GM23338 (cell line): ENCODE results near the gene ACSS3. TPM values are rescaled to one million over a fixed set of nuclear protein-coding genes. Genes with fewer than 3 reads are reported as not detected.

Experiments used
- ATAC-seq: fragments of 200-7000 bp; cut with Tn5 transposase; 3 replicates; pipeline ENCODE4 v1.9.1; 2020
- DNase-seq: peaks from one replicate; pipeline ENCODE4 v3.0.0-alpha.2; 2015; ENCODE audit warnings: low spot score
- H2AFZ ChIP-seq: fragments of 200-600 bp; sonication (generic); 2 replicates; pipeline ENCODE4 v1.8.0; 2016; ENCODE audit warnings: antibody characterized with exemption, mild to moderate bottlenecking, moderate library complexity
- H3F3A ChIP-seq: fragments of 200-600 bp; sonication (generic); replicated peaks from 2 replicates; pipeline ENCODE4 v1.8.0; 2017; ENCODE audit warnings: antibody characterized with exemption, mixed run types, low read depth
- H3K27ac ChIP-seq: fragments of 200-600 bp; sonication (generic); 2 replicates; pipeline ENCODE4 v1.6.1; 2016; ENCODE audit warnings: low read depth
- H3K27me3 ChIP-seq: fragments of 200-600 bp; sonication (generic); 2 replicates; pipeline ENCODE4 v1.8.0; 2016; ENCODE audit warnings: mild to moderate bottlenecking, mixed run types, moderate library complexity; ENCODE audit not compliant: insufficient read depth
- H3K36me3 ChIP-seq: fragments of 200-600 bp; sonication (generic); 2 replicates; pipeline ENCODE4 v1.8.0; 2016; ENCODE audit warnings: mild to moderate bottlenecking; ENCODE audit not compliant: insufficient read depth
- H3K4me1 ChIP-seq: fragments of 200-600 bp; sonication (generic); 2 replicates; pipeline ENCODE4 v1.8.0; 2016; ENCODE audit warnings: mild to moderate bottlenecking, moderate library complexity; ENCODE audit not compliant: insufficient read depth
- H3K4me2 ChIP-seq: fragments of 200-600 bp; sonication (generic); 2 replicates; pipeline ENCODE4 v1.7.1; 2017; ENCODE audit warnings: mixed run types
- H3K4me3 ChIP-seq: fragments of 200-600 bp; sonication (generic); 2 replicates; pipeline ENCODE4 v1.6.1; 2016; ENCODE audit warnings: mixed run types
- H3K79me2 ChIP-seq: fragments of 200-600 bp; sonication (generic); replicated peaks from 2 replicates; pipeline ENCODE4 v1.8.0; 2017; ENCODE audit warnings: mild to moderate bottlenecking; ENCODE audit not compliant: insufficient read depth
- H3K9me2 ChIP-seq: fragments of 200-600 bp; sonication (generic); 2 replicates; pipeline ENCODE4 v1.8.0; 2017; ENCODE audit not compliant: insufficient read depth
- H4K20me1 ChIP-seq: fragments of 200-600 bp; sonication (generic); replicated peaks from 2 replicates; pipeline ENCODE4 v1.8.0; 2017; ENCODE audit warnings: mild to moderate bottlenecking; ENCODE audit not compliant: insufficient read depth
- H3K27ac Mint-ChIP-seq: 2 replicates; pipeline ENCODE4 v1.8.0; 2020; ENCODE audit warnings: inconsistent platforms, mild to moderate bottlenecking, moderate library complexity, mixed read lengths
- H3K27me3 Mint-ChIP-seq: 3 replicates; pipeline ENCODE4 v1.8.0; 2022; ENCODE audit warnings: low read depth, mild to moderate bottlenecking, moderate library complexity, mixed read lengths, inconsistent platforms; ENCODE audit not compliant: insufficient read depth, poor library complexity
- H3K36me3 Mint-ChIP-seq: 3 replicates; pipeline ENCODE4 v1.8.0; 2021; ENCODE audit warnings: low read depth, mild to moderate bottlenecking, inconsistent platforms, moderate library complexity, mixed read lengths
- H3K4me1 Mint-ChIP-seq: 3 replicates; pipeline ENCODE4 v1.8.0; 2020; ENCODE audit warnings: mild to moderate bottlenecking, inconsistent platforms, mixed read lengths
- H3K4me3 Mint-ChIP-seq: 3 replicates; pipeline ENCODE4 v1.8.0; 2021; ENCODE audit warnings: moderate library complexity, mild to moderate bottlenecking, inconsistent platforms, mixed read lengths
- H3K9me3 Mint-ChIP-seq: 3 replicates; pipeline ENCODE4 v1.8.0; 2020; ENCODE audit warnings: moderate library complexity, mild to moderate bottlenecking, inconsistent platforms, mixed read lengths
- CREB1 ChIP-seq: fragments of 250-450 bp; sonication (Bioruptor Pico); IDR thresholded peaks from 2 replicates; pipeline ENCODE4 v1.5.0; 2020; ENCODE audit warnings: low read depth, mild to moderate bottlenecking, moderate library complexity
- ETS1 ChIP-seq: IDR thresholded peaks from 2 replicates; pipeline ENCODE4 v1.6.1; 2016; ENCODE audit warnings: antibody characterized with exemption
- NANOG ChIP-seq: IDR thresholded peaks from 2 replicates; pipeline ENCODE4 v1.6.1; 2016; ENCODE audit warnings: antibody characterized with exemption, borderline replicate concordance
- REST ChIP-seq: IDR thresholded peaks from one replicate; pipeline ENCODE4 v1.6.1; 2018; ENCODE audit warnings: antibody characterized with exemption; ENCODE audit not compliant: unreplicated experiment
- ZNF331 ChIP-seq: fragments of 250-450 bp; sonication (Bioruptor Pico); IDR thresholded peaks from 2 replicates; pipeline ENCODE4 v1.5.0; 2020; ENCODE audit warnings: low read depth, mild to moderate bottlenecking, moderate library complexity
- polyA plus RNA-seq: library from polyadenylated mRNA; unstranded; fragments of >200 nt; fragmentation: Nextera tagmentation; extraction: Ambion mirVana; gene quantifications from 2 replicates; pipeline ENCODE4 v1.2.1, GENCODE V29; 2016
- total RNA-seq: library from RNA; depleted of rRNA; stranded (reverse); fragments of >200 nt; shearing (Covaris generic); gene quantifications from 2 replicates; pipeline ENCODE4 v1.2.3, GENCODE V29; 2014
- TF ChIP-seq, protein P1 (sequence below): fragments of 250-450 bp; sonication (Bioruptor Pico); IDR thresholded peaks from 2 replicates; pipeline ENCODE4 v1.5.0; 2020; ENCODE audit warnings: mild to moderate bottlenecking, moderate library complexity

Gene ACSS3
- total and polyA plus RNA-seq, 2 experiments from 2014 or later, result 7.4 to 28.9 TPM

DNA sequence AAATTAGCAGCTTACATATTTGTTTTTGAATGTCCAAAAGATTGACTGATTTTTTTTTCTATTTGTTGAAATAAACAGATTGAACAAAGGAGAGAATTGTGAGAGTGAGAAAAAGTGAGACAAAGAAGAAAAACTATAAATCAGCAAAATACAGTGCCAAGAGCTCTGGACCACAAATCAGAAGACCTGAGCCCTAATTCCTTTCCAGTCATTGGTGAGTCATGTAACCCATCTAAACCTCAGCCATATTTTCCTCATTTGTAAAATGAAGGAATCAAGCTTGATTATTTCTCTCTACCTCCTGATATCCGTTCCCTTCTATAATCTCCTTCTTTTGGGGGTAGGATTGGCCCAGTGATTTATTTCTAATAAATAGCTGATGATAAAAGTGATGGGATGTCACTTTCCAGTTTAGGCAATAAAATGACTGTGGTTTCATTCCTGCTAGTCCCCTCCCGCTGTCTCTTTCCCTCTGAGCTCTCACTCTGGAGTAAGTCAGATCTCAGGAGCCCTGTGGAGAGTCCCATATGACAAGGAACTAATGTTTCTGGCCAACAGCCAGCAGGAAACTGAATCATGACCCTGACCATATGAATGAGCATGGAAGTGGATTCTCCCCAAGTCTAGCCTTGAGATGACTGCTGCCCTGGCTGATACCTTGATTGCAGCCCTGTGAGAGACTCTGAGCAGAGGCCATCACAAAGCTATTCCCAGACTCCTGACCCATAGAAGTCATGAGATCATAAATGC lies 218.9 kb downstream of the ACSS3 start (continued):
- TF ChIP-seq, protein P1, sequence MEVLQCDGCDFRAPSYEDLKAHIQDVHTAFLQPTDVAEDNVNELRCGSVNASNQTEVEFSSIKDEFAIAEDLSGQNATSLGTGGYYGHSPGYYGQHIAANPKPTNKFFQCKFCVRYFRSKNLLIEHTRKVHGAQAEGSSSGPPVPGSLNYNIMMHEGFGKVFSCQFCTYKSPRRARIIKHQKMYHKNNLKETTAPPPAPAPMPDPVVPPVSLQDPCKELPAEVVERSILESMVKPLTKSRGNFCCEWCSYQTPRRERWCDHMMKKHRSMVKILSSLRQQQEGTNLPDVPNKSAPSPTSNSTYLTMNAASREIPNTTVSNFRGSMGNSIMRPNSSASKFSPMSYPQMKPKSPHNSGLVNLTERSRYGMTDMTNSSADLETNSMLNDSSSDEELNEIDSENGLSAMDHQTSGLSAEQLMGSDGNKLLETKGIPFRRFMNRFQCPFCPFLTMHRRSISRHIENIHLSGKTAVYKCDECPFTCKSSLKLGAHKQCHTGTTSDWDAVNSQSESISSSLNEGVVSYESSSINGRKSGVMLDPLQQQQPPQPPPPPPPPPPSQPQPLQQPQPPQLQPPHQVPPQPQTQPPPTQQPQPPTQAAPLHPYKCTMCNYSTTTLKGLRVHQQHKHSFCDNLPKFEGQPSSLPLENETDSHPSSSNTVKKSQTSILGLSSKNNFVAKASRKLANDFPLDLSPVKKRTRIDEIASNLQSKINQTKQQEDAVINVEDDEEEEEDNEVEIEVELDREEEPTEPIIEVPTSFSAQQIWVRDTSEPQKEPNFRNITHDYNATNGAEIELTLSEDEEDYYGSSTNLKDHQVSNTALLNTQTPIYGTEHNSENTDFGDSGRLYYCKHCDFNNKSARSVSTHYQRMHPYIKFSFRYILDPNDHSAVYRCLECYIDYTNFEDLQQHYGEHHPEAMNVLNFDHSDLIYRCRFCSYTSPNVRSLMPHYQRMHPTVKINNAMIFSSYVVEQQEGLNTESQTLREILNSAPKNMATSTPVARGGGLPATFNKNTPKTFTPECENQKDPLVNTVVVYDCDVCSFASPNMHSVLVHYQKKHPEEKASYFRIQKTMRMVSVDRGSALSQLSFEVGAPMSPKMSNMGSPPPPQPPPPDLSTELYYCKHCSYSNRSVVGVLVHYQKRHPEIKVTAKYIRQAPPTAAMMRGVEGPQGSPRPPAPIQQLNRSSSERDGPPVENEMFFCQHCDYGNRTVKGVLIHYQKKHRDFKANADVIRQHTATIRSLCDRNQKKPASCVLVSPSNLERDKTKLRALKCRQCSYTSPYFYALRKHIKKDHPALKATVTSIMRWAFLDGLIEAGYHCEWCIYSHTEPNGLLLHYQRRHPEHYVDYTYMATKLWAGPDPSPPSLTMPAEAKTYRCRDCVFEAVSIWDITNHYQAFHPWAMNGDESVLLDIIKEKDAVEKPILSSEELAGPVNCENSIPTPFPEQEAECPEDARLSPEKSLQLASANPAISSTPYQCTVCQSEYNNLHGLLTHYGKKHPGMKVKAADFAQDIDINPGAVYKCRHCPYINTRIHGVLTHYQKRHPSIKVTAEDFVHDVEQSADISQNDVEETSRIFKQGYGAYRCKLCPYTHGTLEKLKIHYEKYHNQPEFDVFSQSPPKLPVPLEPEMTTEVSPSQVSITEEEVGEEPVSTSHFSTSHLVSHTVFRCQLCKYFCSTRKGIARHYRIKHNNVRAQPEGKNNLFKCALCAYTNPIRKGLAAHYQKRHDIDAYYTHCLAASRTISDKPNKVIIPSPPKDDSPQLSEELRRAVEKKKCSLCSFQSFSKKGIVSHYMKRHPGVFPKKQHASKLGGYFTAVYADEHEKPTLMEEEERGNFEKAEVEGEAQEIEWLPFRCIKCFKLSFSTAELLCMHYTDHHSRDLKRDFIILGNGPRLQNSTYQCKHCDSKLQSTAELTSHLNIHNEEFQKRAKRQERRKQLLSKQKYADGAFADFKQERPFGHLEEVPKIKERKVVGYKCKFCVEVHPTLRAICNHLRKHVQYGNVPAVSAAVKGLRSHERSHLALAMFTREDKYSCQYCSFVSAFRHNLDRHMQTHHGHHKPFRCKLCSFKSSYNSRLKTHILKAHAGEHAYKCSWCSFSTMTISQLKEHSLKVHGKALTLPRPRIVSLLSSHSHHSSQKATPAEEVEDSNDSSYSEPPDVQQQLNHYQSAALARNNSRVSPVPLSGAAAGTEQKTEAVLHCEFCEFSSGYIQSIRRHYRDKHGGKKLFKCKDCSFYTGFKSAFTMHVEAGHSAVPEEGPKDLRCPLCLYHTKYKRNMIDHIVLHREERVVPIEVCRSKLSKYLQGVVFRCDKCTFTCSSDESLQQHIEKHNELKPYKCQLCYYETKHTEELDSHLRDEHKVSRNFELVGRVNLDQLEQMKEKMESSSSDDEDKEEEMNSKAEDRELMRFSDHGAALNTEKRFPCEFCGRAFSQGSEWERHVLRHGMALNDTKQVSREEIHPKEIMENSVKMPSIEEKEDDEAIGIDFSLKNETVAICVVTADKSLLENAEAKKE (CRISPR knock-in tag), result no peak

DNA sequence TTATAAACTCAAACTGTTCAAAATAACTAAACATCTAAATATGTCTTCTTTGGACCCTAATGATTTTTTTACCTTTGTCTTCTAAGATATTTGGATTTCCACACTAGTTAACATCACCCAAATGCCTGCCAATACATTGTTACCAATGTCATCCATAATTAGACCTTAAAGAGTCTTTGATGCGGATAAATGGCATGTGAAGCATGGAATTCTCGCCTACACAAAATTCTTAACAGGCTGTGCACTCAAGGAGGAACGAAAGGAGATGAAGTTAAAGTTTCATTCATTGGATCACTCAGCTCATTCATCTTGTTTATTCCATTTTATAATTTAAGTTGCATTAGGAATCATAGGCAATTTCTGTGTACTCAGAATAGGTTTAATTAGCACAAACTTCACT lies 219.7 kb downstream of the ACSS3 start:
- Histone ChIP-seq H3K4me2 (no peak overlapping the region), H4K20me1 (no peaks in the 10 kb centered on the region), H2AFZ (no peak overlapping the region), H3F3A (no peaks in the 10 kb centered on the region), H3K27me3 (no peaks in the 10 kb centered on the region), H3K4me1 (no peaks in the 10 kb centered on the region), H3K79me2 (no peaks in the 10 kb centered on the region), H3K9me2 (no peaks in the 10 kb centered on the region), H3K4me3 (no peak overlapping the region), H3K27ac (no peak overlapping the region), H3K36me3 (no peaks in the 10 kb centered on the region)
- Mint-ChIP-seq H3K9me3 (no peaks in the 10 kb centered on the region), H3K36me3 (no peaks in the 10 kb centered on the region), H3K4me3 (no peak overlapping the region), H3K27ac (no peak overlapping the region), H3K27me3 (no peaks in the 10 kb centered on the region), H3K4me1 (no peaks in the 10 kb centered on the region)
- DNase-seq, result no peak
- ATAC-seq, result no peak
- TF ChIP-seq NANOG (no peak), ETS1 (no peak), CREB1 (no peak), REST (no peak), ZNF331 (CRISPR knock-in tag) (no peak)
